Spleen (tissue), 11 donors: Measurements from ENCODE around the gene IL1RL1. TPM values are rescaled to one million over a fixed set of nuclear protein-coding genes. Genes with fewer than 3 reads are reported as not detected.
A peak's percentile ranks its signal among the peaks of the same experiment; 100 is the strongest.

ENCODE experiments used
- DNase-seq: peaks from one replicate; pipeline ENCODE4 v3.0.0-alpha.2; 2020
- H3K27ac ChIP-seq, 8 donors: fragments of 200-600 bp; sonication (generic) in 7 of 8; 1 replicate in 4 of 8; 2 replicates in 4 of 8; pipeline versions ENCODE4 v1.5.0 to v1.8.0; 2016 to 2021; ENCODE audit warnings: inconsistent platforms in 4 of 8, mild to moderate bottlenecking in 4 of 8, moderate library complexity in 1 of 8
- H3K27me3 ChIP-seq, 7 donors: fragments of 200-600 bp; sonication (generic) in 6 of 7; replicated peaks in 1 of 7; 1 replicate in 4 of 7; 2 replicates in 3 of 7; pipeline versions ENCODE4 v1.5.0 to v1.8.0; 2016 to 2021; ENCODE audit warnings: inconsistent platforms in 3 of 7, mild to moderate bottlenecking in 1 of 7
- H3K36me3 ChIP-seq, 6 donors: fragments of 200-600 bp; sonication (generic) in 5 of 6; 1 replicate in 4 of 6; 2 replicates in 2 of 6; pipeline versions ENCODE4 v1.5.0 to v1.8.0; 2016 to 2021; ENCODE audit warnings: inconsistent platforms in 2 of 6
- H3K4me1 ChIP-seq, 6 donors: fragments of 200-600 bp; sonication (generic) in 5 of 6; 1 replicate in 3 of 6; 2 replicates in 3 of 6; pipeline versions ENCODE4 v1.5.0 to v1.8.0; 2016 to 2021; ENCODE audit warnings: inconsistent platforms in 3 of 6
- H3K4me3 ChIP-seq, 8 donors: fragments of 200-600 bp; sonication (generic) in 7 of 8; 1 replicate in 4 of 8; 2 replicates in 4 of 8; pipeline versions ENCODE4 v1.5.0 to v1.8.0; 2016 to 2021; ENCODE audit warnings: inconsistent platforms in 4 of 8, mild to moderate bottlenecking in 4 of 8, moderate library complexity in 2 of 8
- H3K9me3 ChIP-seq, 8 donors: fragments of 200-600 bp; sonication (generic) in 7 of 8; 1 replicate in 4 of 8; 2 replicates in 4 of 8; pipeline versions ENCODE4 v1.5.0 to v1.8.0; 2016 to 2021; ENCODE audit warnings: inconsistent platforms in 4 of 8
- POLR2A ChIP-seq, 3 donors: fragments of 450-650 bp; IDR thresholded peaks; one replicate each; pipeline ENCODE4 v1.5.1; 2017; ENCODE audit warnings: antibody characterized with exemption in 3 of 3, mild to moderate bottlenecking in 1 of 3
- POLR2AphosphoS5 ChIP-seq, 3 donors: sonication (generic); formaldehyde crosslinking; IDR thresholded peaks; one replicate each; pipeline ENCODE4 v1.5.1; 2017; ENCODE audit warnings: antibody characterized with exemption in 3 of 3
- WGBS, 5 donors: extraction: QIAGEN DNeasy Blood & Tissue Kit in 3 of 5; methylation state at CpG; one replicate each; pipeline versions ENCODE4 v1.1.5 to v1.1.7; 2013 to 2018; 5-methylcytosine and 5-hydroxymethylcytosine counted together
- intact Hi-C: fragments of 100-400 bp; cut with DNase I; formaldehyde crosslinking; loops from one replicate; pipeline ENCODE4 v1.15.0; 2023; ENCODE audit warnings: low total_unique reads
- polyA plus RNA-seq, 3 donors: library from polyadenylated mRNA; stranded (reverse); fragments of 200-250 nt; gene quantifications; one replicate each; pipeline ENCODE4 v1.2.1, GENCODE V29; 2013
- total RNA-seq, 7 donors: library from RNA; depleted of rRNA in 3 of 7; stranded (reverse); fragments of >200 nt in 3 of 7; fragmentation: NEBNext Ultra II Directional in 4 of 7; extraction: Animal tissue kit (Norgen Biotek cat#: 25700) in 4 of 7; gene quantifications; one replicate each; pipeline versions ENCODE4 v1.1.0 to v1.2.1, GENCODE V29; 2016 to 2021
- TF ChIP-seq, protein P1 (sequence below), 11 experiments: fragments of 200-600 bp in 7 of 11; fragments of 450-650 bp in 4 of 11; sonication (generic) in 4 of 11; IDR thresholded peaks in 8 of 11; conservative IDR thresholded peaks in 3 of 11; 1 replicate in 7 of 11; 2 replicates in 4 of 11; pipeline versions ENCODE4 v1.4.0 to v1.8.0; 2016 to 2021; ENCODE audit warnings: antibody characterized with exemption in 11 of 11, inconsistent platforms in 4 of 11, mild to moderate bottlenecking in 1 of 11
- donor health status: healthy with polysubstance abuse.
- donor health status: DM: no; HTN: no; CAD: no; lungs with moderate emphysema.
- donor health status: DM: no; HTN: no; CAD: no.
- donor health status: Bipolar disorder and iron deficiency.
- donor health status: healthy.
- donor health status: DM: no; HTN: no; CAD: no.
- donor health status: DM: yes; HTN: yes; CAD: no.

IL1RL1 gene
- total and polyA plus RNA-seq, 10 donors, result 0.11 to 19.6 (median 1.6) TPM

DNA sequence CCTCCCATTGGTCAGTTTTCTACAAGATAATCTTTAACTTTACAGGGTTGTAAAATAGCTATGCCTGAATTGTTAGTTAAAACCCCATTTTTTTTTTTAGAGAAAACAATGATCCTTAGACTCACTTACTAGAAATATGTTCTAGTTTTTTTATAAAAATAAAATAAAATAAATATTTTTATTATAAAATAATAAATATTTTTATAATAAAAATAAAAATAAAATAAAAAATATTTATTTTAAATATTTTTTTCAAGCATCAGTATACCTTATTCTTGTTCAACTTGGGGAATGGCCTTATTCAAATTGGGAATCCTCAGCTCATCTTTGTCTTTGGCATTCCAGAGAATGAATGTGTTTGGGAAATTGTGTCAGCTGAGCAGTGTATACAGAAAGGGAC, 20.8 kb upstream of the IL1RL1 start:
- peak overlapping the region in 2 of 8 donors; percentile 81 to 87 for H3K27ac ChIP-seq
- intact Hi-C loops, result no loop called here
- DNase-seq, result no peak
- no peaks in the 10 kb centered on the region for H3K36me3 ChIP-seq
- H3K9me3 ChIP-seq, result no peaks in the 10 kb centered on the region
- H3K4me3 ChIP-seq, result no peak overlapping the region
- peaks cover 0 to 29% (median 0%) of the 10 kb centered on the region in 6 donors for H3K4me1 ChIP-seq
- peaks cover 0 to 19% (median 0%) of the 10 kb centered on the region in 7 donors for H3K27me3 ChIP-seq
- no peak for TF ChIP-seq POLR2AphosphoS5 (IDR thresholded peaks at IDR 0.05)
- TF ChIP-seq, protein P1, sequence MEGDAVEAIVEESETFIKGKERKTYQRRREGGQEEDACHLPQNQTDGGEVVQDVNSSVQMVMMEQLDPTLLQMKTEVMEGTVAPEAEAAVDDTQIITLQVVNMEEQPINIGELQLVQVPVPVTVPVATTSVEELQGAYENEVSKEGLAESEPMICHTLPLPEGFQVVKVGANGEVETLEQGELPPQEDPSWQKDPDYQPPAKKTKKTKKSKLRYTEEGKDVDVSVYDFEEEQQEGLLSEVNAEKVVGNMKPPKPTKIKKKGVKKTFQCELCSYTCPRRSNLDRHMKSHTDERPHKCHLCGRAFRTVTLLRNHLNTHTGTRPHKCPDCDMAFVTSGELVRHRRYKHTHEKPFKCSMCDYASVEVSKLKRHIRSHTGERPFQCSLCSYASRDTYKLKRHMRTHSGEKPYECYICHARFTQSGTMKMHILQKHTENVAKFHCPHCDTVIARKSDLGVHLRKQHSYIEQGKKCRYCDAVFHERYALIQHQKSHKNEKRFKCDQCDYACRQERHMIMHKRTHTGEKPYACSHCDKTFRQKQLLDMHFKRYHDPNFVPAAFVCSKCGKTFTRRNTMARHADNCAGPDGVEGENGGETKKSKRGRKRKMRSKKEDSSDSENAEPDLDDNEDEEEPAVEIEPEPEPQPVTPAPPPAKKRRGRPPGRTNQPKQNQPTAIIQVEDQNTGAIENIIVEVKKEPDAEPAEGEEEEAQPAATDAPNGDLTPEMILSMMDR (IDR thresholded peaks at IDR 0.05 in 8 of 11, conservative IDR thresholded peaks at IDR 0.05 in 3 of 11), result no peak
- no peak for TF ChIP-seq POLR2A (IDR thresholded peaks at IDR 0.05)

DNA sequence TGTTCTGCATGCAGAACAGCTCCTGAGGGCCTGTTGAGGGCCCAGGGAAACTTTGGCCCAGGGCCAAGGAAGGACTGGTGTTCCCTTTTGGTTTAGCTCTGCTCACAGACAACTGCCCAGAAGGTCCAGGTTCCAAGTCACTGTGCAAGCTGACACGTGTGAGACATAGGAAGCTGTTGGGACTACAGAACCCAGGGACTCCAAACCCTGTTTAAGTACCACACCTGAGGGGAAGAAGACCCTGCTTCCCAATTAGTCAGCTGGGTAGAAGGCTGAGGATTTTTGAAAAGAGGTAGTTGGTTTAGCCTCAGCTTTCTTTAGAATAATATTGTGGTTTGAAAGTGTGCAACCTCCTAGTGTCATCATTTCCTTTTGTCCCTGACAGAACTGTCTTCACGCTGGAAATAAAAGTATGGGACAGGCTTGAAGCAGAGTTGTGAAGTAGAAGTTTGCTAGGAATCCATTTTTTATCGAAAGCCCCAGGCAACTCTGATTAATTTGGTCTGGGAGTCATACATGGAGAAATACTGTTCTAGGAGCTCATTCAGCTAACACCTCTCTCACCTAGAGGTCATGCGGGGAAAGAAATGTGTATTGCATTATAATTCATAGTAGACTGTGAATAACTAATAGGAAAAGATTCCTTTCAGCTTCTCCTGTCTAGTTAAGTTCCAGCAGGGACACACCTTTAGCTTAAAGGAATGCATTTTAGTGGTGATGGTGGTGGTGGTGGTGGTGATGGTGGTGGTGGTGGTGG, 19.9 kb upstream of the IL1RL1 start:
- Histone ChIP-seq H3K9me3 (no peaks in the 10 kb centered on the region), H3K36me3 (no peaks in the 10 kb centered on the region), H3K4me3 (no peak overlapping the region), H3K27me3 (peaks cover 0 to 19% (median 0%) of the 10 kb centered on the region in 7 donors), H3K4me1 (peaks cover 0 to 33% (median 0%) of the 10 kb centered on the region in 6 donors), H3K27ac (peak overlapping the region in 5 of 8 donors; percentile 53 to 87 (median 77))
- no peak for DNase-seq
- WGBS, 5 donors, result 37 to 61% (median 49%) methylated on average over 4 of the region's 4 CpGs
- intact Hi-C loops, result no loop called here
- TF ChIP-seq POLR2A (IDR thresholded peaks at IDR 0.05), result no peak

DNA sequence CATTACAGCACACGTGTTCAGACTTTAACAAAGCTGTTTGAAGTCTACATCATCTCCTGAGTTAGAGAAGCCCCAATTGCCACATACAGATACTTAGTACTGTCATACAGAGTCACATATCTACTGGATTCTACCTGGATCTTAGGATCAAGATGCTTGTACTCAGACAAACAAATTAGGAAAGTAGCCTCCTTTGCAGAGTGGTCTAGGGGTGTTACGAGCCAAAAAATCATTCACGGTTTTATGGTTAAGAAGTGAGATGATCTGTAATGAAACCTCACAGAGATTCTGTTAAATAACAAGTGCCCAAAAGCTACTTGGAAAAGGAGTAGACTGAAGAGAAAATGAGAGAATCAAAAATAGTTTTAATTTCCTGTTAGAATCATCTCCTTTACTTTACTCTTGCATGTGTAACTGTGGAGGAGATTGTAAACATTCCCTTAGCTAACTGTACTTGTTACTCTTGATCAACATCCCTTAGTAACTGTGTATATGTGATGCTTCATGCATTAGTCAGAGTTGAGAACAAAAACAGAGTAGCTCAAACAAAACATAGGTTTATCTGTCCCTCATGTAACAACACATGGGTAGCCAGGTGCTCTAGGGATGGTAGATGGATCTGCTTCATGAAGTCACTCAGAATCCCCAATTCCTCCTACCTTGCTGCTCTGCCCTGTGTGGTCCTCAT, 16.4 kb upstream of the IL1RL1 start:
- intact Hi-C loops, result no loop called here
- H3K36me3 ChIP-seq, result no peaks in the 10 kb centered on the region
- 79 to 88% (median 83%) methylated on average over 3 of the region's 3 CpGs for WGBS, 5 donors
- no peak overlapping the region for H3K4me3 ChIP-seq
- peak overlapping the region in 3 of 8 donors; percentile 12 to 79 (median 36) for H3K27ac ChIP-seq
- TF ChIP-seq POLR2AphosphoS5 (IDR thresholded peaks at IDR 0.05) (no peak), POLR2A (IDR thresholded peaks at IDR 0.05) (no peak)
- TF ChIP-seq, protein P1 (IDR thresholded peaks at IDR 0.05 in 8 of 11, conservative IDR thresholded peaks at IDR 0.05 in 3 of 11), result no peak
- peaks cover 0 to 33% (median 0%) of the 10 kb centered on the region in 6 donors for H3K4me1 ChIP-seq
- peaks cover 0 to 19% (median 0%) of the 10 kb centered on the region in 7 donors for H3K27me3 ChIP-seq
- no peaks in the 10 kb centered on the region for H3K9me3 ChIP-seq
- no peak for DNase-seq

DNA sequence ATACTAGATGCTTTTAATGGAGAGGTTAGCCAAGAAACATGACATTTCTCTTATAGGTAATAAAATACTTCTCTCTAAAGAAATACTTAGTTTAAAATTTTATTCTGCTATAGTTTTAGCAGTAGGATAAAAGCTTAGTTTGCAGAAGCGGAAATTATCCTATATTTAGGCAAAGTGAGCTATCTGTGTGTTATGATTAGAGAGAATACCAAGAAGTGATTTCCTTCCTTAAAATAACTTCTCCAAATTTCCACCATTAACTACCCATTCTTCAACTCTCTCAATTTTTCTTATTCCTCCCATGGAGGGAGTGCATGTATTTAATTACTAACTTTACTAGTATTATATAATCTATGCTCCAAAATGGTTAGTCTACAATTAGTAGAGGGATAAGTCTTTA, 15.8 kb upstream of the IL1RL1 start:
- H3K27ac ChIP-seq, result peak overlapping the region in 3 of 8 donors; percentile 12 to 79 (median 36)
- 17 to 56% (median 43%) methylated on average over 1 of the region's 1 CpG for WGBS, 5 donors
- no peak for TF ChIP-seq POLR2A (IDR thresholded peaks at IDR 0.05)
- TF ChIP-seq, protein P1 (IDR thresholded peaks at IDR 0.05 in 8 of 11, conservative IDR thresholded peaks at IDR 0.05 in 3 of 11), result no peak
- TF ChIP-seq POLR2AphosphoS5 (IDR thresholded peaks at IDR 0.05), result no peak
- peaks cover 0 to 19% (median 0%) of the 10 kb centered on the region in 7 donors for H3K27me3 ChIP-seq
- H3K4me3 ChIP-seq, result no peak overlapping the region
- peaks cover 0 to 33% (median 0%) of the 10 kb centered on the region in 6 donors for H3K4me1 ChIP-seq
- no peaks in the 10 kb centered on the region for H3K36me3 ChIP-seq
- DNase-seq, result no peak
- no peaks in the 10 kb centered on the region for H3K9me3 ChIP-seq
- intact Hi-C loops, result no loop called here
